WTC11 (cell line): Measurements from ENCODE around the gene HCFC1. TPM values are rescaled to one million over a fixed set of nuclear protein-coding genes. Genes with fewer than 3 reads are reported as not detected.

Experiments
- ATAC-seq: fragments of 200-7000 bp; cut with Tn5 transposase; 2 replicates; pipeline ENCODE4 v1.10.0; 2021; ENCODE audit warnings: mild to moderate bottlenecking, moderate library complexity
- CTCF ChIA-PET: fragments of 300-600 bp; sonication (Branson Sonifier 250); formaldehyde crosslinking; loops from one replicate; lab custom pipeline; 2021; ENCODE audit warnings: antibody characterized with exemption; lab: Charles Lee
- POLR2A ChIA-PET: fragments of 350-600 bp; sonication (Branson Sonifier 250); formaldehyde crosslinking; loops from one replicate; lab custom pipeline; 2021; ENCODE audit warnings: antibody characterized with exemption; lab: Charles Lee
- DNase-seq: peaks from one replicate; pipeline ENCODE4 v3.0.0; 2021; ENCODE audit warnings: low spot score
- H3K27ac Mint-ChIP-seq: 2 replicates; pipeline ENCODE4 v1.8.0; 2021; ENCODE audit warnings: mixed read lengths
- H3K27me3 Mint-ChIP-seq: 2 replicates; pipeline ENCODE4 v1.8.0; 2021; ENCODE audit warnings: low read depth, mild to moderate bottlenecking, moderate library complexity, mixed read lengths
- H3K36me3 Mint-ChIP-seq: 2 replicates; pipeline ENCODE4 v1.8.0; 2021; ENCODE audit warnings: mixed read lengths
- H3K4me1 Mint-ChIP-seq: 2 replicates; pipeline ENCODE4 v1.8.0; 2022; ENCODE audit warnings: mixed read lengths
- H3K4me3 Mint-ChIP-seq: 2 replicates; pipeline ENCODE4 v1.8.0; 2021; ENCODE audit warnings: mild to moderate bottlenecking, moderate library complexity, mixed read lengths
- H3K9me3 Mint-ChIP-seq: 2 replicates; pipeline ENCODE4 v1.8.0; 2021; ENCODE audit warnings: mixed read lengths
- ARID4B ChIP-seq: sonication (generic); formaldehyde crosslinking; IDR thresholded peaks from 2 replicates; pipeline ENCODE4 v1.8.0; 2023; ENCODE audit warnings: missing genetic modification reagents, mild to moderate bottlenecking, borderline replicate concordance
- E2F4 ChIP-seq: sonication (generic); formaldehyde crosslinking; IDR thresholded peaks from 2 replicates; pipeline ENCODE4 v1.8.1; 2022; ENCODE audit warnings: low read depth, mild to moderate bottlenecking, moderate library complexity, missing genetic modification reagents, borderline replicate concordance
- FOXJ3 ChIP-seq: sonication (generic); formaldehyde crosslinking; IDR thresholded peaks from 2 replicates; pipeline ENCODE4 v1.9.0; 2021; ENCODE audit warnings: missing genetic modification reagents, mild to moderate bottlenecking, borderline replicate concordance
- FOXK1 ChIP-seq: sonication (generic); formaldehyde crosslinking; IDR thresholded peaks from 2 replicates; pipeline ENCODE4 v1.8.0; 2022; ENCODE audit warnings: mild to moderate bottlenecking, moderate library complexity, missing genetic modification reagents
- FOXP1 ChIP-seq: sonication (generic); formaldehyde crosslinking; IDR thresholded peaks from 2 replicates; pipeline ENCODE4 v1.8.0; 2022; ENCODE audit warnings: missing genetic modification reagents, mild to moderate bottlenecking, moderate library complexity, borderline replicate concordance
- GTF2I ChIP-seq: fragments of 250-450 bp; sonication (Bioruptor Pico); conservative IDR thresholded peaks from 2 replicates; pipeline ENCODE4 v1.4.0; 2021; ENCODE audit warnings: mild to moderate bottlenecking
- JAZF1 ChIP-seq: fragments of 250-450 bp; sonication (Bioruptor Pico); IDR thresholded peaks from 2 replicates; pipeline ENCODE4 v1.9.0; 2021; ENCODE audit warnings: moderate library complexity, mild to moderate bottlenecking, inconsistent platforms
- MLX ChIP-seq: sonication (generic); formaldehyde crosslinking; IDR thresholded peaks from 2 replicates; pipeline ENCODE4 v1.8.1; 2023; ENCODE audit warnings: mild to moderate bottlenecking, missing genetic modification reagents, moderate library complexity
- OVOL2 ChIP-seq: fragments of 250-450 bp; sonication (Bioruptor Pico); IDR thresholded peaks from 2 replicates; pipeline ENCODE4 v1.9.0; 2021; ENCODE audit warnings: mild to moderate bottlenecking, borderline replicate concordance
- USF1 ChIP-seq: sonication (generic); formaldehyde crosslinking; IDR thresholded peaks from 2 replicates; pipeline ENCODE4 v1.8.0; 2022; ENCODE audit warnings: mild to moderate bottlenecking, missing genetic modification reagents
- ZMAT4 ChIP-seq: fragments of 250-450 bp; sonication (Bioruptor Pico); IDR thresholded peaks from 2 replicates; pipeline ENCODE4 v1.9.0; 2021; ENCODE audit warnings: mild to moderate bottlenecking
- ZNF138 ChIP-seq: sonication (generic); formaldehyde crosslinking; conservative IDR thresholded peaks from 2 replicates; pipeline ENCODE4 v1.8.1; 2022; ENCODE audit warnings: mild to moderate bottlenecking, moderate library complexity, missing genetic modification reagents
- ZNF219 ChIP-seq: sonication (generic); formaldehyde crosslinking; IDR thresholded peaks from 2 replicates; pipeline ENCODE4 v1.8.0; 2023; ENCODE audit warnings: missing genetic modification reagents, mild to moderate bottlenecking, borderline replicate concordance
- ZNF232 ChIP-seq: sonication (generic); formaldehyde crosslinking; IDR thresholded peaks from 2 replicates; pipeline ENCODE4 v1.8.0; 2022; ENCODE audit warnings: mild to moderate bottlenecking, missing genetic modification reagents
- ZNF263 ChIP-seq: sonication (generic); formaldehyde crosslinking; IDR thresholded peaks from 2 replicates; pipeline ENCODE4 v1.8.1; 2022; ENCODE audit warnings: low read depth, mild to moderate bottlenecking, moderate library complexity, missing genetic modification reagents
- ZNF317 ChIP-seq: sonication (generic); formaldehyde crosslinking; IDR thresholded peaks from 2 replicates; pipeline ENCODE4 v1.8.1; 2023; ENCODE audit warnings: low read depth, mild to moderate bottlenecking, moderate library complexity, missing genetic modification reagents, borderline replicate concordance
- total RNA-seq: library from RNA; stranded (reverse); gene quantifications from 3 replicates; pipeline ENCODE4 v1.2.3, GENCODE V29; 2021
- TF ChIP-seq, protein P1 (sequence below): sonication (generic); formaldehyde crosslinking; IDR thresholded peaks from 2 replicates; pipeline ENCODE4 v1.8.1; 2023; ENCODE audit warnings: mild to moderate bottlenecking, missing genetic modification reagents, borderline replicate concordance
- TF ChIP-seq, protein P2 (sequence below): fragments of 250-450 bp; sonication (Bioruptor Pico); conservative IDR thresholded peaks from 2 replicates; pipeline ENCODE4 v1.9.0; 2021; ENCODE audit warnings: mild to moderate bottlenecking
- TF ChIP-seq, protein P3 (sequence below): sonication (generic); formaldehyde crosslinking; IDR thresholded peaks from 2 replicates; pipeline ENCODE4 v1.8.0; 2022; ENCODE audit warnings: missing genetic modification reagents

The HCFC1 gene
- total RNA-seq, 1 experiment from 2014 or later, result 130 TPM

GRCh38 chrX:153960077-153960476, 11.5 kb downstream of the HCFC1 start:
- no peak overlapping the region for H3K4me3 Mint-ChIP-seq
- no peaks in the 10 kb centered on the region for H3K27me3 Mint-ChIP-seq
- DNase-seq, result no peak
- H3K9me3 Mint-ChIP-seq, result no peaks in the 10 kb centered on the region
- no peak for ATAC-seq
- no peaks in the 10 kb centered on the region for H3K4me1 Mint-ChIP-seq
- H3K27ac Mint-ChIP-seq, result no peak overlapping the region
- ChIA-PET POLR2A (no interaction called here), CTCF (no interaction called here)
- TF ChIP-seq ZNF263 (CRISPR knock-in tag) (no peak), ZNF232 (CRISPR knock-in tag) (no peak), USF1 (CRISPR knock-in tag) (no peak), GTF2I (no peak), MLX (CRISPR knock-in tag) (no peak), ZMAT4 (CRISPR knock-in tag) (no peak), ZNF317 (CRISPR knock-in tag) (no peak), OVOL2 (CRISPR knock-in tag) (no peak), FOXJ3 (CRISPR knock-in tag) (no peak), ARID4B (CRISPR knock-in tag) (no peak), ZNF219 (CRISPR knock-in tag) (no peak), JAZF1 (no peak), E2F4 (CRISPR knock-in tag) (no peak), ZNF138 (CRISPR knock-in tag) (no peak), FOXP1 (CRISPR knock-in tag) (no peak), FOXK1 (no peak)
- TF ChIP-seq, protein P1, sequence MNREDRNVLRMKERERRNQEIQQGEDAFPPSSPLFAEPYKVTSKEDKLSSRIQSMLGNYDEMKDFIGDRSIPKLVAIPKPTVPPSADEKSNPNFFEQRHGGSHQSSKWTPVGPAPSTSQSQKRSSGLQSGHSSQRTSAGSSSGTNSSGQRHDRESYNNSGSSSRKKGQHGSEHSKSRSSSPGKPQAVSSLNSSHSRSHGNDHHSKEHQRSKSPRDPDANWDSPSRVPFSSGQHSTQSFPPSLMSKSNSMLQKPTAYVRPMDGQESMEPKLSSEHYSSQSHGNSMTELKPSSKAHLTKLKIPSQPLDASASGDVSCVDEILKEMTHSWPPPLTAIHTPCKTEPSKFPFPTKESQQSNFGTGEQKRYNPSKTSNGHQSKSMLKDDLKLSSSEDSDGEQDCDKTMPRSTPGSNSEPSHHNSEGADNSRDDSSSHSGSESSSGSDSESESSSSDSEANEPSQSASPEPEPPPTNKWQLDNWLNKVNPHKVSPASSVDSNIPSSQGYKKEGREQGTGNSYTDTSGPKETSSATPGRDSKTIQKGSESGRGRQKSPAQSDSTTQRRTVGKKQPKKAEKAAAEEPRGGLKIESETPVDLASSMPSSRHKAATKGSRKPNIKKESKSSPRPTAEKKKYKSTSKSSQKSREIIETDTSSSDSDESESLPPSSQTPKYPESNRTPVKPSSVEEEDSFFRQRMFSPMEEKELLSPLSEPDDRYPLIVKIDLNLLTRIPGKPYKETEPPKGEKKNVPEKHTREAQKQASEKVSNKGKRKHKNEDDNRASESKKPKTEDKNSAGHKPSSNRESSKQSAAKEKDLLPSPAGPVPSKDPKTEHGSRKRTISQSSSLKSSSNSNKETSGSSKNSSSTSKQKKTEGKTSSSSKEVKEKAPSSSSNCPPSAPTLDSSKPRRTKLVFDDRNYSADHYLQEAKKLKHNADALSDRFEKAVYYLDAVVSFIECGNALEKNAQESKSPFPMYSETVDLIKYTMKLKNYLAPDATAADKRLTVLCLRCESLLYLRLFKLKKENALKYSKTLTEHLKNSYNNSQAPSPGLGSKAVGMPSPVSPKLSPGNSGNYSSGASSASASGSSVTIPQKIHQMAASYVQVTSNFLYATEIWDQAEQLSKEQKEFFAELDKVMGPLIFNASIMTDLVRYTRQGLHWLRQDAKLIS (CRISPR knock-in tag), result no peak
- TF ChIP-seq, protein P2, sequence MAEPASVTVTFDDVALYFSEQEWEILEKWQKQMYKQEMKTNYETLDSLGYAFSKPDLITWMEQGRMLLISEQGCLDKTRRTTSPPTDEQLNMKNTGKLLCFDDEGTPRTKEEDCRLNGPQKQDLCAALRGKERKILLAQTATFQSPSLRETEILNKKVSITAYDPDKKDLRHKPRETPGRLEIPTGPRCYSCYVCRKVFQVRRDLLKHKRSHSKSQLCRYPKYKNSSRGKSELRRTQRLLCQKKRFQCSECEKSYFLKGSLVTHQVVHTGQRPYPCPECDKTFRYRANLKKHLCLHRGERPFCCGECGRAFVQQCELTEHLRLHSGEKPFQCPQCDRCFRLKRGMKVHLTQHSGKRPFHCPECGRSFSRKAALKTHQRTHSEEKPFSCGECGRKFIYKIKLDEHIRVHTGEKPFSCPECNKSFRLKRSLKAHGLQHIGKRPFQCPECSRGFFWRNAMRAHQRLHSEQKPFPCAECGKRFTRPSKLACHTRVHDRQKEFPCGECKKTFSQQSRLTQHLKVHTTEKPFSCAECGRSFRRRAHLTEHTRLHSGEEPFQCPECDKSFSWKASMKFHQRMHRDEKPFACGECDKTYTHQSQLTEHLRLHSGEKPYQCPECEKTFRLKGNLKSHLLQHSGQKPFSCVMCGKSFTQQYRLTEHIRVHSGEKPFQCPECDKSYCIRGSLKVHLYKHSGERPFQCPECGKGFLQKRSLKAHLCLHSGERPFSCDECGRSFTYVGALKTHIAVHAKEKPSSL (CRISPR knock-in tag), result no peak
- TF ChIP-seq, protein P3, sequence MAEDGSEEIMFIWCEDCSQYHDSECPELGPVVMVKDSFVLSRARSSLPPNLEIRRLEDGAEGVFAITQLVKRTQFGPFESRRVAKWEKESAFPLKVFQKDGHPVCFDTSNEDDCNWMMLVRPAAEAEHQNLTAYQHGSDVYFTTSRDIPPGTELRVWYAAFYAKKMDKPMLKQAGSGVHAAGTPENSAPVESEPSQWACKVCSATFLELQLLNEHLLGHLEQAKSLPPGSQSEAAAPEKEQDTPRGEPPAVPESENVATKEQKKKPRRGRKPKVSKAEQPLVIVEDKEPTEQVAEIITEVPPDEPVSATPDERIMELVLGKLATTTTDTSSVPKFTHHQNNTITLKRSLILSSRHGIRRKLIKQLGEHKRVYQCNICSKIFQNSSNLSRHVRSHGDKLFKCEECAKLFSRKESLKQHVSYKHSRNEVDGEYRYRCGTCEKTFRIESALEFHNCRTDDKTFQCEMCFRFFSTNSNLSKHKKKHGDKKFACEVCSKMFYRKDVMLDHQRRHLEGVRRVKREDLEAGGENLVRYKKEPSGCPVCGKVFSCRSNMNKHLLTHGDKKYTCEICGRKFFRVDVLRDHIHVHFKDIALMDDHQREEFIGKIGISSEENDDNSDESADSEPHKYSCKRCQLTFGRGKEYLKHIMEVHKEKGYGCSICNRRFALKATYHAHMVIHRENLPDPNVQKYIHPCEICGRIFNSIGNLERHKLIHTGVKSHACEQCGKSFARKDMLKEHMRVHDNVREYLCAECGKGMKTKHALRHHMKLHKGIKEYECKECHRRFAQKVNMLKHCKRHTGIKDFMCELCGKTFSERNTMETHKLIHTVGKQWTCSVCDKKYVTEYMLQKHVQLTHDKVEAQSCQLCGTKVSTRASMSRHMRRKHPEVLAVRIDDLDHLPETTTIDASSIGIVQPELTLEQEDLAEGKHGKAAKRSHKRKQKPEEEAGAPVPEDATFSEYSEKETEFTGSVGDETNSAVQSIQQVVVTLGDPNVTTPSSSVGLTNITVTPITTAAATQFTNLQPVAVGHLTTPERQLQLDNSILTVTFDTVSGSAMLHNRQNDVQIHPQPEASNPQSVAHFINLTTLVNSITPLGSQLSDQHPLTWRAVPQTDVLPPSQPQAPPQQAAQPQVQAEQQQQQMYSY (CRISPR knock-in tag), result no peak
- H3K36me3 Mint-ChIP-seq, result peaks cover 26% of the 10 kb centered on the region
